Measurements from ENCODE around the gene CEMP1.

GRCh38 chr16:2498531-2499253, 32.5 kb downstream of the CEMP1 start:
- TF ChIP-seq POLR2A (IDR thresholded peaks at IDR 0.05; ENCODE audit: low read length): no peak
- no peak for TF ChIP-seq GATA1 (IDR thresholded peaks at IDR 0.05; ENCODE audit: low read depth, low read length)
